ENCODE measurements around the gene WDR70. TPM values are rescaled to one million over a fixed set of nuclear protein-coding genes. Genes with fewer than 3 reads are reported as not detected.
"Not testable (repeated sequence)": the region's sequence is repeated elsewhere in the genome, so short reads cannot be mapped to it uniquely, and the experiment has no call there.

The WDR70 gene
- total RNA-seq, 1 donor from 2014 or later: 19.0 TPM

- no peak overlapping the region for H3K4me3 ChIP-seq (ENCODE audit: low read depth, low read length)
- no peak for DNase-seq (ENCODE audit: low read depth)
- TF ChIP-seq CTCF (conservative IDR thresholded peaks at IDR 0.05; ENCODE audit: low read depth, low read length): no peak
Measured at GRCh38 chr5:37645707-37646106, 266.6 kb downstream of the WDR70 start.

- H3K4me3 ChIP-seq (ENCODE audit: low read depth, low read length); DNase-seq (ENCODE audit: low read depth): not testable (repeated sequence)
Measured at GRCh38 chr5:37654566-37654965, 275.4 kb downstream of the WDR70 start.

GRCh38 chr5:37657046-37657445, 277.9 kb downstream of the WDR70 start:
- no peak overlapping the region for H3K4me3 ChIP-seq (ENCODE audit: low read depth, low read length)
- DNase-seq (ENCODE audit: low read depth): no peak
- TF ChIP-seq CTCF (conservative IDR thresholded peaks at IDR 0.05; ENCODE audit: low read depth, low read length): no peak

- DNase-seq (ENCODE audit: low read depth): no peak
- TF ChIP-seq CTCF (conservative IDR thresholded peaks at IDR 0.05; ENCODE audit: low read depth, low read length): no peak
- H3K4me3 ChIP-seq (ENCODE audit: low read depth, low read length): no peak overlapping the region
Measured at GRCh38 chr5:37658440-37658839, 279.3 kb downstream of the WDR70 start.

GRCh38 chr5:37660319-37660718, 281.2 kb downstream of the WDR70 start:
- no peak for DNase-seq (ENCODE audit: low read depth)
- TF ChIP-seq CTCF (conservative IDR thresholded peaks at IDR 0.05; ENCODE audit: low read depth, low read length): no peak

GRCh38 chr5:37661227-37661920, 282.3 kb downstream of the WDR70 start:
- TF ChIP-seq CTCF (conservative IDR thresholded peaks at IDR 0.05; ENCODE audit: low read depth, low read length): no peak
- no peak overlapping the region for H3K4me3 ChIP-seq (ENCODE audit: low read depth, low read length)
- no peak for DNase-seq (ENCODE audit: low read depth)

More at GRCh38 chr5:37660319-37660718, 281.2 kb downstream of the WDR70 start:
- H3K4me3 ChIP-seq (ENCODE audit: low read depth, low read length): no peak overlapping the region

- DNase-seq (ENCODE audit: low read depth): no peak
- TF ChIP-seq CTCF (conservative IDR thresholded peaks at IDR 0.05; ENCODE audit: low read depth, low read length): no peak
- no peak overlapping the region for H3K4me3 ChIP-seq (ENCODE audit: low read depth, low read length)
Measured at GRCh38 chr5:37661951-37662350, 282.8 kb downstream of the WDR70 start.
